22Rv1 (cell line): ENCODE data around the gene HNRNPH3.
"Not testable (repeated sequence)": the region's sequence is repeated elsewhere in the genome, so short reads cannot be mapped to it uniquely, and the experiment has no call there.

ENCODE experiments used
- H3K27ac ChIP-seq: fragments of 450-650 bp; 2 replicates; pipeline ENCODE4 v1.5.1; 2017
- ZFX ChIP-seq: fragments of 450-650 bp; IDR thresholded peaks from 2 replicates; pipeline ENCODE4 v1.6.1; 2017; ENCODE audit warnings: antibody characterized with exemption, borderline replicate concordance
- TF ChIP-seq, protein P1 (sequence below): fragments of 450-650 bp; IDR thresholded peaks from 2 replicates; pipeline ENCODE4 v1.5.1; 2017; ENCODE audit warnings: mild to moderate bottlenecking

HNRNPH3 gene

DNA sequence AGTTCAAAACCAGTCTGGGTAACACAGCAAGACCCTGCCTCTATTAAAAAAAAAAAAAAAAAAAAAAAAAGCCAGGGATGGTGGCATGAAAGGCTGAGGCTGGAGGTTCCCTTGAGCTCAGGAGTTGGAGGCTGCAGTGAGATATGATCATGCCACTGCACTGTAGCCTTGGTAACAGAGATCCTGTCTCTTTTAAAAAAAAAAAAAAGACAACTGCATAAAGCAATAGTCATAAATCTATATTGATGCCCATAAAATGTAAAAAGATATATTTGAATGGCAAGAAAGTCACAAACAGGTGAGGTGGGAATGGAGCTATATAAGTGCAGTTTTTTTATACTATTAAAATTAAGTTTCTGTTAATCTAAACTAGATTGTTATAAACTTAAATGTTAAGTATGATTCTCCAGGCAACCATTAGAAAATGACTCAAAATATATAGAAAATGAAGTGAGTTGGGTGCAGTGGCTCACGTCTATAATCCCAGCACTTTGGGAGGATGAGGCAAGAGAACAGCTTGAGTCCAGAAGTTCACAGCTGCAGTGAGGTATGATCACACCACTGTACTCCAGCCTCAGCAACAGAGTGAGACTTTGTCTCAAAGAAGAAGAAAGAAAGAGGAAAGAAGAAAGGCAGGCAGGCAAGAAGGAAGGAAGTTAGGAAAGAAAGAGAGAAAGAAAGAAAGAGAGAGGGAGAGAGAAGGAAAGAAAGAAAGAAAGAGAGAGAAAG is 13.4 kb upstream of the HNRNPH3 start:
- TF ChIP-seq ZFX, result no peak
- TF ChIP-seq, protein P1, sequence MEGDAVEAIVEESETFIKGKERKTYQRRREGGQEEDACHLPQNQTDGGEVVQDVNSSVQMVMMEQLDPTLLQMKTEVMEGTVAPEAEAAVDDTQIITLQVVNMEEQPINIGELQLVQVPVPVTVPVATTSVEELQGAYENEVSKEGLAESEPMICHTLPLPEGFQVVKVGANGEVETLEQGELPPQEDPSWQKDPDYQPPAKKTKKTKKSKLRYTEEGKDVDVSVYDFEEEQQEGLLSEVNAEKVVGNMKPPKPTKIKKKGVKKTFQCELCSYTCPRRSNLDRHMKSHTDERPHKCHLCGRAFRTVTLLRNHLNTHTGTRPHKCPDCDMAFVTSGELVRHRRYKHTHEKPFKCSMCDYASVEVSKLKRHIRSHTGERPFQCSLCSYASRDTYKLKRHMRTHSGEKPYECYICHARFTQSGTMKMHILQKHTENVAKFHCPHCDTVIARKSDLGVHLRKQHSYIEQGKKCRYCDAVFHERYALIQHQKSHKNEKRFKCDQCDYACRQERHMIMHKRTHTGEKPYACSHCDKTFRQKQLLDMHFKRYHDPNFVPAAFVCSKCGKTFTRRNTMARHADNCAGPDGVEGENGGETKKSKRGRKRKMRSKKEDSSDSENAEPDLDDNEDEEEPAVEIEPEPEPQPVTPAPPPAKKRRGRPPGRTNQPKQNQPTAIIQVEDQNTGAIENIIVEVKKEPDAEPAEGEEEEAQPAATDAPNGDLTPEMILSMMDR, result no peak
- H3K27ac ChIP-seq, result no peak overlapping the region

DNA sequence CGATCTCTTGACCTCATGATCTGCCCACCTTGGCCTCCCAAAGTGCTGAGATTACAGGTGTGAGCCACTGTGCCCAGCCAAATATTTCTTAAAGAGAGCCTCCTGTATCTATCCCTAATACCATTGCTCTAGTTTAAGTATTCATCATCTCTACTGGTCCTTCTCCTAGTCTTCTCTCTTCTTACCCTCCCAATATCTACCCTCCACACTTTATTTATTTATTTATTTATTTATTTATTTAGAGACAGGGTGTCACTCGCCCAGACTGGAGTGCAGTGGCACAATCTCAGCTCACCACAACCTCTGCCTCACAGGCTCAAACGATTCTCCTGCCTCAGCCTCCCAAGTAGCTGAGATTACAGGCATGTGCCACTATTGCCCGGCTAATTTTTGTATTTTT is 7.5 kb upstream of the HNRNPH3 start:
- H3K27ac ChIP-seq, result not testable (repeated sequence)

DNA sequence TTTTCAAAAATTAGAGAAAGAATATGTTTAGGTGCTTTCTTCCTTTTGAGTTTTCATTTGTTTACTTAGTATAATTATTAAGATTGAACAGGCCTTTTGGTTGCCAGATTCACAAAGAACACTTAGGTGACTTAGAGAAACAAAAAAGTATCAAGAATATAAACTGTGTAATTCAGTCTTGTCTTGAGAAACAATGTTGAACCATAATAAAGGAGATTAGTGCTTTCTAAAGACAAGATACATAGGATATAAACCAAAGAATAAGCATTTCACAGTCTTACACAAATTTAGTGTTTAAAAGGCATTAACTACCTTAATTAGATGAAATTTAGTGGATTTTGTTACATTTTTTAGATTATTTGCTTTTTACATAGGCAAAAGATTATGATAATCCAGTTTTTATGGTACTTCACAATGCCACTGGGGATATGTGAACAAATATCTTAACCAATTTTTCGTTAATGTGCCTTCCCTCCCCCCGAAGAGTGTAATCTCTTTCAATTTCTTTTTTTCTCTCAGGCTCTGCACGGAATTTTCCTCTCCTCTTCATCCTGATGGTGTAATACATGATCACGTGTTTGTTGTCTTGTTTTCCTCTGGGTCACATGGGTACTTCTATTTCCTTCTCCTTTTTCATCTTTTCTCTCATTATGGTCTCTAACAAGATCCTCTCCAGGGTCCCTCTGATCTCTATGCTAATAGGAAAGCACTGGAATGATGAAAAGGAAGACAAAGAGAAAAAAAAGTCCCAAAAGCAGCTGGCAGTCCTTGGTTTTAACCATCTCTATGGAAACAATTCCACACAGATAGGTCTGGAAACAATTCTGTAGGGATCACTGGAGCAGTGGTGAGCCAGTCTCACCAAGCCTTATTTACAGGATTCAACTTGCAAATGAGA is 3.7 kb upstream of the HNRNPH3 start:
- peak overlapping the region; percentile 99 for H3K27ac ChIP-seq
- TF ChIP-seq, protein P1, result no peak
- TF ChIP-seq ZFX, result no peak

DNA sequence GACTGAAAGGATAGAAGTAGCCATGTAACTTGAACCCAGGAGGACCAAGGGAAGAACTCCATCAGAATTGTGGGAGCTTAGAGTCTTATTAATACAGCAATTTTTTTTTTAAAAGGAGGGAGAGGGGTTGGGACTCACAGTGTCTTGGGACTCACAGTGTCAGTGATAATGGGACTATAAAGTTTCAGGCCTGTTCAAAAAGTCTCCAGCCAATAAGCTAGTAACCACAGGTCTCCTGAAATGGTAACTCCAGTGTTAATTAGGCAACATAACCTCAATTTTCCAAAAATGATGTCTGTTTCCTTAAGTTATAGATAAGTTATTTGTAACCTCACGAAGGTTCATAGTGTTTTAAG is 2.4 kb upstream of the HNRNPH3 start:
- no peak for TF ChIP-seq ZFX
- TF ChIP-seq, protein P1, result no peak

DNA sequence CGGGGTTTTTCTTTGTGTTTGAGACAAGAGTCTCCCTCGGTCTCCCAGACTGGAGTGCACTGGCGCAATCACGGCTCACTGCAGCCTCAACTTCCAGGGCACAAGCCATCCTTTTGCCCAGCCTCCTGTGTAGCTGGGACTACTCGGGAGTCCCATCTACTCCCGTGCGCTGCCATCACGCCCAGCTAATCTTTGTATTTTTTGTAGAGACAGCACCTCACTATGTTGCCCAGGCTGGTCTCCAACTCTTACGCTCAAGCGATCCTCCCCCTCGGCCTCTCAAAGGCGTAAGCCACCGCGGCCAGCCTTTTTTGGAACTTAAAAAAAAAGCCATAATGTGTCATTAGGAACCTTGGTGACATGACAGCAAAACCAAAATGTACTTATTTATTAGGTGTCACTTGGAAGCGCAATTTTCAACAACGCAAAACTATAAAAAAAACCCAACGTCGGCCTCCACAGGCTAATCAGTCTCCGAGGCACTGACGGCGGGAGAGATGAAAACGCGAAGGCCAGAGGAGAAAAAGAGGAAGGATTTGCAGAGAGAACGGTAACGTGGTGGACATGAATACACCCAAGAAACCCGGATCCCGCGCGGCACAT is 911 bp upstream of the HNRNPH3 start:
- no peak for TF ChIP-seq ZFX
- TF ChIP-seq, protein P1, result no peak
- H3K27ac ChIP-seq, result peak overlapping the region; percentile 99

More for the DNA sequence above, 2.4 kb upstream of the HNRNPH3 start:
- H3K27ac ChIP-seq, result peak overlapping the region; percentile 99

DNA sequence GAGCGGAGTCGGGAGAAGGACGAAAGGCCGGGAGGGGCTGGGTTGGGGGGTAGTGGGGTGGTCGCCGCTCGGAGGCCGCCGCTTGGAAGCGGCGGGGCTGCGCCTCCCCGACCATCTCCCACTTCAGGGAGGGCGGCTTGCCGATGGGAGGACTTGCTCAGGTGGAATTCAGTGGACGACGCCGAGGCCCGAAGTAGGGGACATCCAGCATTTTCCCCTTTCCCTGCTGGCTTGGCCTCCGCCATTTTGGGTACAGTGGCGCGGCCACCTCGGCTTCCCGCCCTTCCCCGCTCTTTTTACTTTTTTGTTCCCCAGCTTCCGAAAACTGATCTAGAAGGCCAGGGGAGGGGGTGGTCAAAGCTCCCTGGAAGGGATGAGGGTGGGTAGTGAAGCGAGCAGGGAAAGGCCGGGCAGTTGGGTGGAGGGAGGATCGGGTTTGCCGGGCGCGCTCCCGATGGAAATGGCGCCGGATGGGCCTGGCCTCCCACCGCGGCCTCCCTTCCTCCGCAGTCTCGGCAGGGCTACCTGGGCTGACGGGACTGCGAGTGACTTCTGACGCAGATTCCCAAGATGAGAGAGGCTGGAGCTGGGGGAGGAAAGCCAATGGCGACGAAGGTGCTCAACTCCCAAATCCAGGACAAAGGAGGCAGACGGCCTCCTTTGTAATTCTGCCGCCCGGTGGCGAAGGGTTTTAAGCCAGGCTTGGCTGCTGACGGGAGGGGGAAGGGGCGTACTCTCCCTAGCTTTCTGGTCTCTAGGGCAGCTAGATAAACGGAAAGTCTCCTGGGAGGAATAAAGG is 594 bp downstream of the HNRNPH3 start, which contains the start of gene PBLD:
TSS of gene PBLD (minus strand) at position 670 of the 799 bp plus-strand sequence. CDS start 26,084 bp downstream, outside the sequence.
- peak within 1 kb of the TSS; percentile 99 for H3K27ac ChIP-seq
- TF ChIP-seq, protein P1, result peak; percentile 73
- TF ChIP-seq ZFX, result no peak

DNA sequence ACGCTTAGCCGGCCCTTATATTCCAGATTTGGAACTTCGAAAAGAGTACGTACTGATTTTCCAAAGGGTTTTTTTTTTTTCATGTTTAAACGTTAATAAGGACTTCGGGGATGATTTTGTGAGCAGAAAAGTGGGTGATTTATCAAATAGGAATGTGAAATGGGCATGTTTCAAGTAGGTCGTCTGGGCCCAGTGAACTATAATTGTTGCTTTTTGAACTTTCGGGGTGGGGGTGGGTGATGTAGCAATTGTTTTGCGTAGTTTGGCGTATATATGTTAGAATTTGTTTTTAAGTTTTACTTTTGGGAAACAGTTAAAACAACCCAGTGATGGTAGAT is 1.2 kb downstream of the HNRNPH3 start:
- TF ChIP-seq, protein P1, result peak; percentile 40
- no peak for TF ChIP-seq ZFX
- peak overlapping the region; percentile 99 for H3K27ac ChIP-seq
